Upper lobe of right lung (tissue), 1 donor: ENCODE results near the gene SOX13. TPM values are rescaled to one million over a fixed set of nuclear protein-coding genes. Genes with fewer than 3 reads are reported as not detected.
A peak's percentile ranks its signal among the peaks of the same experiment; 100 is the strongest.

ENCODE experiments used
- ATAC-seq: fragments of 200-7000 bp; cut with Tn5 transposase; one replicate; pipeline ENCODE4 v1.9.1; 2020; ENCODE audit warnings: mild to moderate bottlenecking, moderate library complexity
- DNase-seq: peaks from one replicate; pipeline ENCODE4 v3.0.0-alpha.2; 2020
- H3K27ac ChIP-seq: fragments of 200-600 bp; one replicate; pipeline ENCODE4 v1.8.0; 2022
- H3K27me3 ChIP-seq: fragments of 200-600 bp; one replicate; pipeline ENCODE4 v1.8.0; 2022; ENCODE audit warnings: mild to moderate bottlenecking
- H3K36me3 ChIP-seq: fragments of 200-600 bp; one replicate; pipeline ENCODE4 v1.8.0; 2022
- H3K4me1 ChIP-seq: fragments of 200-600 bp; one replicate; pipeline ENCODE4 v1.8.0; 2022
- H3K4me3 ChIP-seq: fragments of 200-600 bp; one replicate; pipeline ENCODE4 v1.8.0; 2022; ENCODE audit warnings: mild to moderate bottlenecking
- H3K9me3 ChIP-seq: fragments of 200-600 bp; one replicate; pipeline ENCODE4 v1.8.0; 2022
- intact Hi-C: fragments of 100-400 bp; cut with DNase I; formaldehyde crosslinking; loops from one replicate; pipeline ENCODE4 v1.11.0; 2022
- total RNA-seq: library from RNA; stranded (reverse); fragmentation: NEBNext Ultra II Directional; extraction: Animal tissue kit (Norgen Biotek cat#: 25700); gene quantifications from one replicate; pipeline ENCODE4 v1.2.1, GENCODE V29; 2021
- TF ChIP-seq, protein P1 (sequence below): fragments of 200-600 bp; IDR thresholded peaks from one replicate; pipeline ENCODE4 v1.8.0; 2022; ENCODE audit warnings: antibody characterized with exemption
- donor health status: DM: no; HTN: yes; CAD: no; lungs with severe emphysema.

Gene SOX13
- total RNA-seq, 1 donor from 2014 or later = 76.3 TPM

DNA sequence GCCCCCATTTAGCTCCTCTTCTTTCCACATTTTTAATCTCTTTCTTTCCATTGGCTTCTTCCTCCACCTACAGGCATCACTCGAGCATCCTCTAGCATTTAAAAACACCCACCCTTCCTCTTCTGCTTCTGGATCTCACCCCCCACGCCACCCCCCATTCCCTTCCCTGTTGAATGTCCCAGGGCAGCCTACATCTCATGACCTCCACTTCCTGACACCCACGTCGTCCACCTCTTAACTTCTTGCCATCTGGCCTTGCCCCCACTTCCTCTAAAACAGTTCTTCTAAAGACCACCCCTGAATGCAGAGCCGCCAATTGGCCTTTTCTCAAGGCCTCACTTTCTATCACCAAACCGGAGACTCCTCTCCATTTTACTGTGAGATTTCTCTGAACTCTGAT, 85.0 kb downstream of the SOX13 start:
- peak; percentile 8 for ATAC-seq
- Histone ChIP-seq H3K4me1 (peaks cover 6% of the 10 kb centered on the region), H3K9me3 (no peaks in the 10 kb centered on the region), H3K4me3 (no peak overlapping the region), H3K36me3 (no peaks in the 10 kb centered on the region), H3K27me3 (no peaks in the 10 kb centered on the region), H3K27ac (no peak overlapping the region)
- TF ChIP-seq, protein P1, sequence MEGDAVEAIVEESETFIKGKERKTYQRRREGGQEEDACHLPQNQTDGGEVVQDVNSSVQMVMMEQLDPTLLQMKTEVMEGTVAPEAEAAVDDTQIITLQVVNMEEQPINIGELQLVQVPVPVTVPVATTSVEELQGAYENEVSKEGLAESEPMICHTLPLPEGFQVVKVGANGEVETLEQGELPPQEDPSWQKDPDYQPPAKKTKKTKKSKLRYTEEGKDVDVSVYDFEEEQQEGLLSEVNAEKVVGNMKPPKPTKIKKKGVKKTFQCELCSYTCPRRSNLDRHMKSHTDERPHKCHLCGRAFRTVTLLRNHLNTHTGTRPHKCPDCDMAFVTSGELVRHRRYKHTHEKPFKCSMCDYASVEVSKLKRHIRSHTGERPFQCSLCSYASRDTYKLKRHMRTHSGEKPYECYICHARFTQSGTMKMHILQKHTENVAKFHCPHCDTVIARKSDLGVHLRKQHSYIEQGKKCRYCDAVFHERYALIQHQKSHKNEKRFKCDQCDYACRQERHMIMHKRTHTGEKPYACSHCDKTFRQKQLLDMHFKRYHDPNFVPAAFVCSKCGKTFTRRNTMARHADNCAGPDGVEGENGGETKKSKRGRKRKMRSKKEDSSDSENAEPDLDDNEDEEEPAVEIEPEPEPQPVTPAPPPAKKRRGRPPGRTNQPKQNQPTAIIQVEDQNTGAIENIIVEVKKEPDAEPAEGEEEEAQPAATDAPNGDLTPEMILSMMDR = no peak
- DNase-seq = no peak
- intact Hi-C loops = no loop called here

GRCh38 chr1:204161609-204162493, 88.9 kb downstream of the SOX13 start:
- Histone ChIP-seq H3K9me3 (no peaks in the 10 kb centered on the region), H3K4me3 (no peak overlapping the region), H3K27me3 (no peaks in the 10 kb centered on the region), H3K4me1 (peaks cover 6% of the 10 kb centered on the region), H3K36me3 (no peaks in the 10 kb centered on the region), H3K27ac (no peak overlapping the region)
- intact Hi-C loops = loop anchor here (10.0 kb wide), 1 partner anchor 203 kb away; no protein-coding TSS in a partner anchor
- TF ChIP-seq, protein P1 = no peak
- ATAC-seq = peak; percentile 54
- DNase-seq = no peak

- DNase-seq (peak; percentile 90), ATAC-seq (peak; percentile 93)
- peaks cover 6% of the 10 kb centered on the region for H3K4me1 ChIP-seq
- no peaks in the 10 kb centered on the region for H3K36me3 ChIP-seq
- intact Hi-C loops = loop anchor here (10.0 kb wide), 1 partner anchor 202 kb away; no protein-coding TSS in a partner anchor
- H3K4me3 ChIP-seq = no peak overlapping the region
- TF ChIP-seq, protein P1 = peak; percentile 100
- no peaks in the 10 kb centered on the region for H3K9me3 ChIP-seq
- H3K27me3 ChIP-seq = no peaks in the 10 kb centered on the region
- no peak overlapping the region for H3K27ac ChIP-seq
Observed at GRCh38 chr1:204162494-204163074, 89.7 kb downstream of the SOX13 start.

GRCh38 chr1:204166219-204166618, 93.3 kb downstream of the SOX13 start, which contains the start of gene REN:
TSS of gene REN (minus strand) at chr1:204166337. CDS start at chr1:204166293, 44 bp downstream.
- Histone ChIP-seq H3K27ac (no peak within 1 kb of the TSS), H3K4me3 (no peak within 1 kb of the TSS), H3K27me3 (no peaks in the 10 kb centered on the region), H3K36me3 (no peaks in the 10 kb centered on the region), H3K4me1 (peaks cover 6% of the 10 kb centered on the region), H3K9me3 (peaks cover 6% of the 10 kb centered on the region)
- ATAC-seq (no peak), DNase-seq (no peak)
- TF ChIP-seq, protein P1 = no peak
- intact Hi-C loops = loop anchor here (10.0 kb wide), 1 partner anchor 199 kb away; no protein-coding TSS in a partner anchor

- Histone ChIP-seq H3K36me3 (no peaks in the 10 kb centered on the region), H3K9me3 (peaks cover 6% of the 10 kb centered on the region), H3K4me3 (no peak overlapping the region), H3K27me3 (no peaks in the 10 kb centered on the region), H3K27ac (no peak overlapping the region), H3K4me1 (peaks cover under 1% of the 10 kb centered on the region)
- ATAC-seq (no peak), DNase-seq (no peak)
- TF ChIP-seq, protein P1 = no peak
- intact Hi-C loops = loop anchor here (10.0 kb wide), 1 partner anchor 197 kb away; no protein-coding TSS in a partner anchor
Observed at GRCh38 chr1:204167730-204168129, 94.8 kb downstream of the SOX13 start.
